GM12878 (cell line): ENCODE results near the gene ATP6V0A1. TPM values are rescaled to one million over a fixed set of nuclear protein-coding genes. Genes with fewer than 3 reads are reported as not detected.

ENCODE experiments used
- ASH2L ChIP-seq: fragments of 300-600, 200-600 bp; sonication (generic); IDR thresholded peaks from 2 replicates; pipeline ENCODE4 v1.6.1; 2017; ENCODE audit warnings: low read depth, mild to moderate bottlenecking, borderline replicate concordance
- E2F8 ChIP-seq: fragments of 450-650 bp; IDR thresholded peaks from 2 replicates; pipeline ENCODE4 v1.6.1; 2018; ENCODE audit warnings: mild to moderate bottlenecking, low read depth, moderate library complexity; ENCODE audit not compliant: partially characterized antibody
- IRF4 ChIP-seq: IDR thresholded peaks from 2 replicates; pipeline ENCODE4 v1.6.1; 2011; ENCODE audit warnings: low read depth, low read length
- JUNB ChIP-seq: IDR thresholded peaks from 2 replicates; pipeline ENCODE4 v1.6.1; 2016; ENCODE audit warnings: antibody characterized with exemption, mild to moderate bottlenecking
- MAX ChIP-seq: IDR thresholded peaks from 2 replicates; pipeline ENCODE4 v1.6.1; 2012; ENCODE audit warnings: low read depth, low read length, improper control_type of control experiment
- MLLT1 ChIP-seq: fragments of 450-650 bp; IDR thresholded peaks from 2 replicates; pipeline ENCODE4 v1.6.1; 2016; ENCODE audit warnings: mild to moderate bottlenecking
- NFYA ChIP-seq: IDR thresholded peaks from 2 replicates; pipeline ENCODE4 v1.6.1; 2011; ENCODE audit warnings: low read depth, mild to moderate bottlenecking, low read length, improper control_type of control experiment, borderline replicate concordance
- NFYB ChIP-seq: IDR thresholded peaks from 2 replicates; pipeline ENCODE4 v1.6.1; 2011; ENCODE audit warnings: low read depth, mild to moderate bottlenecking, low read length, improper control_type of control experiment, moderate library complexity; ENCODE audit not compliant: insufficient read depth
- RAD21 ChIP-seq: IDR thresholded peaks from 2 replicates; pipeline ENCODE4 v1.6.1; 2011; ENCODE audit warnings: mild to moderate bottlenecking, low read depth, low read length, moderate library complexity; ENCODE audit not compliant: insufficient read depth
- RB1 ChIP-seq: fragments of 450-650 bp; formaldehyde crosslinking; IDR thresholded peaks from 2 replicates; pipeline ENCODE4 v1.6.1; 2017; ENCODE audit warnings: mild to moderate bottlenecking, borderline replicate concordance
- RBBP5 ChIP-seq: fragments of 200-600 bp; sonication (generic); conservative IDR thresholded peaks from 2 replicates; pipeline ENCODE4 v1.6.1; 2016
- RELA ChIP-seq: fragments of 450-650 bp; IDR thresholded peaks from 2 replicates; pipeline ENCODE4 v1.8.0; 2014; ENCODE audit warnings: borderline replicate concordance; ENCODE audit not compliant: partially characterized antibody
- SMC3 ChIP-seq: IDR thresholded peaks from 2 replicates; pipeline ENCODE4 v1.6.1; 2011; ENCODE audit warnings: low read length, improper control_type of control experiment, borderline replicate concordance
- YY1 ChIP-seq: IDR thresholded peaks from 2 replicates; pipeline ENCODE4 v1.6.1; 2011; ENCODE audit warnings: low read depth, mild to moderate bottlenecking, low read length
- polyA plus RNA-seq, 11 experiments: library from polyadenylated mRNA; depleted of rRNA in 4 of 11; unstranded in 6 of 11; stranded (reverse) in 5 of 11; fragments of >200 nt; fragmentation: Nextera tagmentation in 4 of 11; fragmentation: Illumina TruSeq in 1 of 11; extraction: Ambion mirVana in 4 of 11; extraction: Trizol in 1 of 11; gene quantifications; 1 replicate in 1 of 11; 2 replicates in 10 of 11; pipeline versions ENCODE4 v1.2.1 to v1.2.3, GENCODE V29; 2011 to 2016; ENCODE audit warnings: inconsistent platforms in 2 of 11, missing spikeins in 2 of 11, low read depth in 1 of 11
- total RNA-seq, 4 experiments: library from RNA; depleted of rRNA in 3 of 4; stranded (reverse); fragments of >200 nt in 3 of 4; fragmentation: Illumina TruSeq in 1 of 4; extraction: Trizol in 1 of 4; gene quantifications; 2 replicates each; pipeline versions ENCODE4 v1.2.1 to v1.2.3, GENCODE V29; 2013 to 2021
- TF ChIP-seq, protein P1 (sequence below): IDR thresholded peaks from 2 replicates; pipeline ENCODE4 v1.6.1; 2011; ENCODE audit warnings: borderline replicate concordance, low read depth, mild to moderate bottlenecking, moderate library complexity, low read length; ENCODE audit not compliant: insufficient read depth, poor library complexity, severe bottlenecking
- TF ChIP-seq, protein P2 (sequence below): fragments of 150-350 bp; IDR thresholded peaks from 2 replicates; pipeline ENCODE4 v1.6.1; 2014; ENCODE audit warnings: mild to moderate bottlenecking, low read depth, low read length
- TF ChIP-seq, protein P3 (sequence below): IDR thresholded peaks from 2 replicates; pipeline ENCODE4 v1.6.1; 2012; ENCODE audit warnings: low read length, inconsistent platforms

The ATP6V0A1 gene
- total and polyA plus RNA-seq, 10 of the 15 experiments (the other 5 are each of a cell fraction or from before 2014, with no cell fraction given): 3.0 to 76.6 (median 30.9) TPM

- TF ChIP-seq MLLT1 (no peak), MAX (no peak), RB1 (peak; percentile 57; the same call in 1 of the 2 replicates), RBBP5 (no peak), SMC3 (peak; percentile 81), RAD21 (peak; percentile 85), JUNB (no peak), YY1 (peak; percentile 52), NFYB (no peak), NFYA (no peak), ASH2L (no peak), IRF4 (no peak), RELA (no peak), E2F8 (no peak)
- TF ChIP-seq, protein P1, sequence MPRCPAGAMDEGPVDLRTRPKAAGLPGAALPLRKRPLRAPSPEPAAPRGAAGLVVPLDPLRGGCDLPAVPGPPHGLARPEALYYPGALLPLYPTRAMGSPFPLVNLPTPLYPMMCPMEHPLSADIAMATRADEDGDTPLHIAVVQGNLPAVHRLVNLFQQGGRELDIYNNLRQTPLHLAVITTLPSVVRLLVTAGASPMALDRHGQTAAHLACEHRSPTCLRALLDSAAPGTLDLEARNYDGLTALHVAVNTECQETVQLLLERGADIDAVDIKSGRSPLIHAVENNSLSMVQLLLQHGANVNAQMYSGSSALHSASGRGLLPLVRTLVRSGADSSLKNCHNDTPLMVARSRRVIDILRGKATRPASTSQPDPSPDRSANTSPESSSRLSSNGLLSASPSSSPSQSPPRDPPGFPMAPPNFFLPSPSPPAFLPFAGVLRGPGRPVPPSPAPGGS: no peak
- TF ChIP-seq, protein P2, sequence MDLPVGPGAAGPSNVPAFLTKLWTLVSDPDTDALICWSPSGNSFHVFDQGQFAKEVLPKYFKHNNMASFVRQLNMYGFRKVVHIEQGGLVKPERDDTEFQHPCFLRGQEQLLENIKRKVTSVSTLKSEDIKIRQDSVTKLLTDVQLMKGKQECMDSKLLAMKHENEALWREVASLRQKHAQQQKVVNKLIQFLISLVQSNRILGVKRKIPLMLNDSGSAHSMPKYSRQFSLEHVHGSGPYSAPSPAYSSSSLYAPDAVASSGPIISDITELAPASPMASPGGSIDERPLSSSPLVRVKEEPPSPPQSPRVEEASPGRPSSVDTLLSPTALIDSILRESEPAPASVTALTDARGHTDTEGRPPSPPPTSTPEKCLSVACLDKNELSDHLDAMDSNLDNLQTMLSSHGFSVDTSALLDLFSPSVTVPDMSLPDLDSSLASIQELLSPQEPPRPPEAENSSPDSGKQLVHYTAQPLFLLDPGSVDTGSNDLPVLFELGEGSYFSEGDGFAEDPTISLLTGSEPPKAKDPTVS: no peak
- TF ChIP-seq, protein P3, sequence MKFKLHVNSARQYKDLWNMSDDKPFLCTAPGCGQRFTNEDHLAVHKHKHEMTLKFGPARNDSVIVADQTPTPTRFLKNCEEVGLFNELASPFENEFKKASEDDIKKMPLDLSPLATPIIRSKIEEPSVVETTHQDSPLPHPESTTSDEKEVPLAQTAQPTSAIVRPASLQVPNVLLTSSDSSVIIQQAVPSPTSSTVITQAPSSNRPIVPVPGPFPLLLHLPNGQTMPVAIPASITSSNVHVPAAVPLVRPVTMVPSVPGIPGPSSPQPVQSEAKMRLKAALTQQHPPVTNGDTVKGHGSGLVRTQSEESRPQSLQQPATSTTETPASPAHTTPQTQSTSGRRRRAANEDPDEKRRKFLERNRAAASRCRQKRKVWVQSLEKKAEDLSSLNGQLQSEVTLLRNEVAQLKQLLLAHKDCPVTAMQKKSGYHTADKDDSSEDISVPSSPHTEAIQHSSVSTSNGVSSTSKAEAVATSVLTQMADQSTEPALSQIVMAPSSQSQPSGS: no peak
Observed at GRCh38 chr17:42517516-42517915, 58.8 kb downstream of the ATP6V0A1 start (continued).
